Measurements from ENCODE around the gene HIGD1B. TPM values are rescaled to one million over a fixed set of nuclear protein-coding genes. Genes with fewer than 3 reads are reported as not detected.

HIGD1B gene
- total and polyA plus RNA-seq, 10 of the 15 experiments (the other 5 are each of a cell fraction or from before 2014, with no cell fraction given) = 1.0 TPM; not detected in 9

- Histone ChIP-seq H3K4me2 (ENCODE audit: control insufficient read depth, insufficient read depth) (no peak overlapping the region), H3K9ac (ENCODE audit: control insufficient read depth, insufficient read depth, low read length) (no peak overlapping the region), H3K4me1 (ENCODE audit: control insufficient read depth, insufficient read depth, low read length) (no peaks in the 10 kb centered on the region), H4K20me1 (ENCODE audit: control insufficient read depth, insufficient read depth) (no peaks in the 10 kb centered on the region), H3K9me3 (replicated peaks; ENCODE audit: control insufficient read depth, insufficient read depth, low read length) (no peaks in the 10 kb centered on the region), H3K36me3 (ENCODE audit: control insufficient read depth in 2 of 2, insufficient read depth in 2 of 2, low read length in 1 of 2) (no peaks in the 10 kb centered on the region; a peak in 1 of 4 replicates), H2AFZ (ENCODE audit: control insufficient read depth, low read depth, low read length) (no peak overlapping the region), H3K4me3 (no peak overlapping the region), H3K27ac (ENCODE audit: control insufficient read depth, insufficient read depth) (no peak overlapping the region), H3K27me3 (replicated peaks in 1 of 2; ENCODE audit: control insufficient read depth in 2 of 2, insufficient read depth in 2 of 2, low read length in 1 of 2) (no peaks in the 10 kb centered on the region), H3K79me2 (ENCODE audit: control insufficient read depth, insufficient read depth, low read length) (no peaks in the 10 kb centered on the region)
- intact Hi-C loops (cut with micrococcal nuclease; ENCODE audit: unreplicated experiment) = no loop called here
- ChIA-PET POLR2A (no interaction called here), SMC1A (ENCODE audit: uncharacterized antibody, unreplicated experiment) (interaction anchor here (0.7 to 1.4 kb wide), 2 partner anchors 59 to 80 kb away, joined by 3 read pairs; no protein-coding TSS in a partner anchor), CTCF (interaction anchor here (1.4 to 2.5 kb wide), 2 partner anchors 19 to 23 kb away, joined by 11 to 13 read pairs; no protein-coding TSS in a partner anchor), RAD21 (ENCODE audit: unreplicated experiment) (interaction anchor here (1.3 kb wide), 1 partner anchor 26 kb away, joined by 3 read pairs; no protein-coding TSS in a partner anchor)
- BruUV-seq (replicated peaks) = no TSS peak
- no peak for ATAC-seq
- in situ Hi-C loops (cut with MboI) = no loop called here
- 23% methylated on average over 2 of the region's 2 CpGs for WGBS (ENCODE audit: insufficient coverage, insufficient replicate concordance, low lambda C conversion rate, missing lambda C conversion rate)
- no peak for FAIRE-seq
- TF ChIP-seq STAT3 (IDR thresholded peaks at IDR 0.05; ENCODE audit: low read depth, low read length) (no peak), JUND (IDR thresholded peaks at IDR 0.05; ENCODE audit: low read depth, low read length) (no peak), TCF12 (IDR thresholded peaks at IDR 0.05; ENCODE audit: low read depth, low read length) (no peak), SP1 (IDR thresholded peaks at IDR 0.05; ENCODE audit: low read depth, low read length) (no peak)
- no peak for DNase-seq (ENCODE audit: low read depth, low spot score)
These were observed 49.3 kb upstream of the HIGD1B start for GRCh38 chr17:44798356-44798755.

GRCh38 chr17:44801880-44802279, 45.8 kb upstream of the HIGD1B start:
- Histone ChIP-seq H3K9me3 (replicated peaks; ENCODE audit: control insufficient read depth, insufficient read depth, low read length) (no peaks in the 10 kb centered on the region), H3K4me1 (ENCODE audit: control insufficient read depth, insufficient read depth, low read length) (no peaks in the 10 kb centered on the region), H3K36me3 (ENCODE audit: control insufficient read depth in 2 of 2, insufficient read depth in 2 of 2, low read length in 1 of 2) (no peaks in the 10 kb centered on the region), H3K4me2 (ENCODE audit: control insufficient read depth, insufficient read depth) (no peak overlapping the region), H3K9ac (ENCODE audit: control insufficient read depth, insufficient read depth, low read length) (no peak overlapping the region), H4K20me1 (ENCODE audit: control insufficient read depth, insufficient read depth) (no peaks in the 10 kb centered on the region), H3K4me3 (no peak overlapping the region), H2AFZ (ENCODE audit: control insufficient read depth, low read depth, low read length) (no peak overlapping the region), H3K79me2 (ENCODE audit: control insufficient read depth, insufficient read depth, low read length) (no peaks in the 10 kb centered on the region), H3K27ac (ENCODE audit: control insufficient read depth, insufficient read depth) (no peak overlapping the region), H3K27me3 (replicated peaks in 1 of 2; ENCODE audit: control insufficient read depth in 2 of 2, insufficient read depth in 2 of 2, low read length in 1 of 2) (no peaks in the 10 kb centered on the region)
- ChIA-PET SMC1A (ENCODE audit: uncharacterized antibody, unreplicated experiment) (no interaction called here), POLR2A (no interaction called here), RAD21 (ENCODE audit: unreplicated experiment) (no interaction called here), CTCF (interaction anchor here (1.4 kb wide), 1 partner anchor 65 kb away, joined by 4 read pairs; no protein-coding TSS in a partner anchor)
- ATAC-seq (no peak), DNase-seq (ENCODE audit: low read depth, low spot score) (no peak), FAIRE-seq (no peak)
- intact Hi-C loops (cut with micrococcal nuclease; ENCODE audit: unreplicated experiment) = no loop called here
- no TSS peak for BruUV-seq (replicated peaks)
- in situ Hi-C loops (cut with MboI) = no loop called here
- 92% methylated on average over 5 of the region's 5 CpGs for WGBS (ENCODE audit: insufficient coverage, insufficient replicate concordance, low lambda C conversion rate, missing lambda C conversion rate)
- TF ChIP-seq MTA3 (IDR thresholded peaks at IDR 0.05; ENCODE audit: borderline replicate concordance, low read length) (no peak), NFYA (IDR thresholded peaks at IDR 0.05; ENCODE audit: borderline replicate concordance, low read depth, low read length) (no peak), E2F4 (IDR thresholded peaks at IDR 0.05; ENCODE audit: low read depth, low read length) (no peak), HDAC6 (IDR thresholded peaks at IDR 0.05; ENCODE audit: unreplicated experiment) (no peak), USF2 (IDR thresholded peaks at IDR 0.05; ENCODE audit: borderline replicate concordance, low read depth, low read length) (no peak), BHLHE40 (IDR thresholded peaks at IDR 0.05; ENCODE audit: borderline replicate concordance in 1 of 2, low read depth in 2 of 2, low read length in 1 of 2) (no peak), NFXL1 (IDR thresholded peaks at IDR 0.05; ENCODE audit: borderline replicate concordance) (no peak), HCFC1 (IDR thresholded peaks at IDR 0.05; ENCODE audit: low read length) (no peak), MYC (IDR thresholded peaks at IDR 0.05; ENCODE audit: insufficient read depth, insufficient read length, insufficient replicate concordance, low read length, severe bottlenecking) (no peak), ATF3 (IDR thresholded peaks at IDR 0.05; ENCODE audit: borderline replicate concordance, extremely low read depth, low read depth, low read length) (no peak)

Data from GM12878 (cell line).